Measurements from ENCODE around the gene GPATCH1.
"Not testable (repeated sequence)": the region's sequence is repeated elsewhere in the genome, so short reads cannot be mapped to it uniquely, and the experiment has no call there.

GPATCH1 gene

DNA sequence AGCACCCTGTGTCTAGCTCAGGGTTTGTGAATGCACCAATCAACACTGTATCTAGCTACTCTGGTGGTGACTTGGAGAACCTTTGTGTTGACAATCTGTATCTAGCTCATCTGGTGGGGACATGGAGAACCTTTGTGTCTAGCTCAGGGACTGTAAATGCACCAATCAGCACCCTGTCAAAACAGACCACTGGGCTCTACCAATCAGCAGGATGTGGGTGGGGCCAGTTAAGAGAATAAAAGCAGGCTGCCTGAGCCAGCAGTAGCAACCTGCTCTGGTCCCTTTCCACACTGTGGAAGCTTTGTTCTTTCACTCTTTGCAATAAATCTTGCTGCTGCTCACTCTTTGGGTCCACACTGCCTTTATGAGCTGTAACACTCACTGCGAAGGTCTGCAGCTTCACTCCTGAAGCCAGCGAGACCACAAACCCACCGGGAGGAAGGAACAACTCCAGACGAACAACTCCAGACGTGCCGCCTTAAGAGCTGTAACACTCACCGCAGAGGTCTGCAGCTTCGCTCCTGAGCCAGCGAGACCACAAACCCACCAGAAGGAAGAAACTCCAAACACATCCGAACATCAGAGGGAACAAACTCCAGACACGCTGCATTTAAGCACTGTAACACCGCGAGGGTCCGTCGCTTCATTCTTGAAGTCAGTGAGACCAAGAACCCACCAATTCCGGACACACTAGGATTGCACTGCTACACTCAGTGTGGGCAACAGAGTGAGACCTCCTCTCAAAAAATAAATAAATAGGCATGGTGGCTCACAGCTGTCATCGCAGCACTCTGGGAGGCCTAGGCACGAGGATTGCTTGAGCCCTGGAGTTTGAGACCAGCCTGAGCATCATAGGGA lies 43.6 kb upstream of the GPATCH1 start:
- ATAC-seq (ENCODE audit: insufficient read depth, low read depth) (peak; percentile 90), DNase-seq (peak; percentile 69)
- H3K27me3 ChIP-seq (ENCODE audit: insufficient read depth, low read length, poor library complexity); H4K20me1 ChIP-seq (ENCODE audit: insufficient read depth, low read length); H3K36me3 ChIP-seq (ENCODE audit: insufficient read depth, low read length); H3K9me3 ChIP-seq (ENCODE audit: insufficient read depth, low read length, severe bottlenecking); H2AFZ ChIP-seq (ENCODE audit: low read depth, low read length); H3K79me2 ChIP-seq (ENCODE audit: insufficient read depth, low read length); H3K9ac ChIP-seq (ENCODE audit: low read depth, low read length); H3K4me3 ChIP-seq (ENCODE audit: low read depth in 1 of 2, low read length in 2 of 2): not testable (repeated sequence)
- Histone ChIP-seq H3K27ac (ENCODE audit: low read length) (peak overlapping the region; percentile 16; the same call in 1 of the 2 replicates), H3K4me1 (ENCODE audit: insufficient read depth, low read length) (peaks cover 21% of the 10 kb centered on the region), H3K4me2 (ENCODE audit: insufficient read depth, low read length) (peak overlapping the region; percentile 46; the same call in 1 of the 2 replicates)

- Histone ChIP-seq H3K4me1 (ENCODE audit: insufficient read depth, low read length) (peaks cover 21% of the 10 kb centered on the region), H3K27me3 (ENCODE audit: insufficient read depth, low read length, poor library complexity) (no peaks in the 10 kb centered on the region), H3K27ac (ENCODE audit: low read length) (no peak overlapping the region), H2AFZ (ENCODE audit: low read depth, low read length) (no peak overlapping the region), H3K4me3 (ENCODE audit: low read depth in 1 of 2, low read length in 2 of 2) (no peak overlapping the region), H3K4me2 (ENCODE audit: insufficient read depth, low read length) (no peak overlapping the region), H3K9me3 (ENCODE audit: insufficient read depth, low read length, severe bottlenecking) (no peaks in the 10 kb centered on the region), H4K20me1 (ENCODE audit: insufficient read depth, low read length) (no peaks in the 10 kb centered on the region), H3K36me3 (ENCODE audit: insufficient read depth, low read length) (no peaks in the 10 kb centered on the region), H3K79me2 (ENCODE audit: insufficient read depth, low read length) (no peaks in the 10 kb centered on the region), H3K9ac (ENCODE audit: low read depth, low read length) (no peak overlapping the region)
- no peak for DNase-seq
- ATAC-seq (ENCODE audit: insufficient read depth, low read depth), result no peak
- TF ChIP-seq, protein P1, sequence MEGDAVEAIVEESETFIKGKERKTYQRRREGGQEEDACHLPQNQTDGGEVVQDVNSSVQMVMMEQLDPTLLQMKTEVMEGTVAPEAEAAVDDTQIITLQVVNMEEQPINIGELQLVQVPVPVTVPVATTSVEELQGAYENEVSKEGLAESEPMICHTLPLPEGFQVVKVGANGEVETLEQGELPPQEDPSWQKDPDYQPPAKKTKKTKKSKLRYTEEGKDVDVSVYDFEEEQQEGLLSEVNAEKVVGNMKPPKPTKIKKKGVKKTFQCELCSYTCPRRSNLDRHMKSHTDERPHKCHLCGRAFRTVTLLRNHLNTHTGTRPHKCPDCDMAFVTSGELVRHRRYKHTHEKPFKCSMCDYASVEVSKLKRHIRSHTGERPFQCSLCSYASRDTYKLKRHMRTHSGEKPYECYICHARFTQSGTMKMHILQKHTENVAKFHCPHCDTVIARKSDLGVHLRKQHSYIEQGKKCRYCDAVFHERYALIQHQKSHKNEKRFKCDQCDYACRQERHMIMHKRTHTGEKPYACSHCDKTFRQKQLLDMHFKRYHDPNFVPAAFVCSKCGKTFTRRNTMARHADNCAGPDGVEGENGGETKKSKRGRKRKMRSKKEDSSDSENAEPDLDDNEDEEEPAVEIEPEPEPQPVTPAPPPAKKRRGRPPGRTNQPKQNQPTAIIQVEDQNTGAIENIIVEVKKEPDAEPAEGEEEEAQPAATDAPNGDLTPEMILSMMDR (IDR thresholded peaks at IDR 0.05; ENCODE audit: borderline replicate concordance, extremely low read depth, low read length, poor library complexity, severe bottlenecking), result no peak
- TF ChIP-seq EZH2 (IDR thresholded peaks at IDR 0.05; ENCODE audit: borderline replicate concordance, low read depth, low read length, severe bottlenecking), result no peak
Observed at GRCh38 chr19:33039108-33039599, 41.8 kb upstream of the GPATCH1 start.

GRCh38 chr19:33039815-33040214 lies 41.2 kb upstream of the GPATCH1 start:
- H3K9ac ChIP-seq (ENCODE audit: low read depth, low read length), result no peak overlapping the region
- H3K9me3 ChIP-seq (ENCODE audit: insufficient read depth, low read length, severe bottlenecking), result no peaks in the 10 kb centered on the region
- DNase-seq (no peak), ATAC-seq (ENCODE audit: insufficient read depth, low read depth) (no peak)
- H3K79me2 ChIP-seq (ENCODE audit: insufficient read depth, low read length), result no peaks in the 10 kb centered on the region
- H4K20me1 ChIP-seq (ENCODE audit: insufficient read depth, low read length), result no peaks in the 10 kb centered on the region
- H3K4me1 ChIP-seq (ENCODE audit: insufficient read depth, low read length), result peaks cover 21% of the 10 kb centered on the region
- H3K4me2 ChIP-seq (ENCODE audit: insufficient read depth, low read length), result no peak overlapping the region
- H3K4me3 ChIP-seq (ENCODE audit: low read depth in 1 of 2, low read length in 2 of 2), result no peak overlapping the region
- H3K27ac ChIP-seq (ENCODE audit: low read length), result no peak overlapping the region
- no peaks in the 10 kb centered on the region for H3K36me3 ChIP-seq (ENCODE audit: insufficient read depth, low read length)
- no peak for TF ChIP-seq EZH2 (IDR thresholded peaks at IDR 0.05; ENCODE audit: borderline replicate concordance, low read depth, low read length, severe bottlenecking)
- TF ChIP-seq, protein P1 (IDR thresholded peaks at IDR 0.05; ENCODE audit: borderline replicate concordance, extremely low read depth, low read length, poor library complexity, severe bottlenecking), result no peak
- no peak overlapping the region for H2AFZ ChIP-seq (ENCODE audit: low read depth, low read length)
- H3K27me3 ChIP-seq (ENCODE audit: insufficient read depth, low read length, poor library complexity), result no peaks in the 10 kb centered on the region

- no peak overlapping the region for H3K27ac ChIP-seq (ENCODE audit: low read length)
- no peak overlapping the region for H2AFZ ChIP-seq (ENCODE audit: low read depth, low read length)
- H3K4me1 ChIP-seq (ENCODE audit: insufficient read depth, low read length), result peaks cover 20% of the 10 kb centered on the region
- TF ChIP-seq, protein P1 (IDR thresholded peaks at IDR 0.05; ENCODE audit: borderline replicate concordance, extremely low read depth, low read length, poor library complexity, severe bottlenecking), result no peak
- TF ChIP-seq EZH2 (IDR thresholded peaks at IDR 0.05; ENCODE audit: borderline replicate concordance, low read depth, low read length, severe bottlenecking), result no peak
- no peaks in the 10 kb centered on the region for H3K36me3 ChIP-seq (ENCODE audit: insufficient read depth, low read length)
- no peaks in the 10 kb centered on the region for H3K27me3 ChIP-seq (ENCODE audit: insufficient read depth, low read length, poor library complexity)
- no peaks in the 10 kb centered on the region for H3K9me3 ChIP-seq (ENCODE audit: insufficient read depth, low read length, severe bottlenecking)
- ATAC-seq (ENCODE audit: insufficient read depth, low read depth) (no peak), DNase-seq (no peak)
- H3K4me3 ChIP-seq (ENCODE audit: low read depth in 1 of 2, low read length in 2 of 2), result no peak overlapping the region
- no peaks in the 10 kb centered on the region for H3K79me2 ChIP-seq (ENCODE audit: insufficient read depth, low read length)
- H3K4me2 ChIP-seq (ENCODE audit: insufficient read depth, low read length), result no peak overlapping the region
- no peaks in the 10 kb centered on the region for H4K20me1 ChIP-seq (ENCODE audit: insufficient read depth, low read length)
- H3K9ac ChIP-seq (ENCODE audit: low read depth, low read length), result no peak overlapping the region
Observed at GRCh38 chr19:33040994-33041827, 39.8 kb upstream of the GPATCH1 start.

GRCh38 chr19:33041828-33042160 lies 39.2 kb upstream of the GPATCH1 start:
- H3K4me3 ChIP-seq (ENCODE audit: low read depth in 1 of 2, low read length in 2 of 2); H3K9ac ChIP-seq (ENCODE audit: low read depth, low read length): not testable (repeated sequence)

More at GRCh38 chr19:33041828-33042160, 39.2 kb upstream of the GPATCH1 start:
- not testable (repeated sequence) for ATAC-seq (ENCODE audit: insufficient read depth, low read depth); H3K4me2 ChIP-seq (ENCODE audit: insufficient read depth, low read length); H3K36me3 ChIP-seq (ENCODE audit: insufficient read depth, low read length); H3K9me3 ChIP-seq (ENCODE audit: insufficient read depth, low read length, severe bottlenecking); H3K27me3 ChIP-seq (ENCODE audit: insufficient read depth, low read length, poor library complexity); H2AFZ ChIP-seq (ENCODE audit: low read depth, low read length); H3K79me2 ChIP-seq (ENCODE audit: insufficient read depth, low read length); DNase-seq; H3K27ac ChIP-seq (ENCODE audit: low read length); H4K20me1 ChIP-seq (ENCODE audit: insufficient read depth, low read length)
- H3K4me1 ChIP-seq (ENCODE audit: insufficient read depth, low read length), result peaks cover 14% of the 10 kb centered on the region
